Measurements from ENCODE around the gene EDN3. TPM values are rescaled to one million over a fixed set of nuclear protein-coding genes. Genes with fewer than 3 reads are reported as not detected.

The EDN3 gene
- polyA plus RNA-seq, 1 donor from 2014 or later, result 0.50 TPM

DNA sequence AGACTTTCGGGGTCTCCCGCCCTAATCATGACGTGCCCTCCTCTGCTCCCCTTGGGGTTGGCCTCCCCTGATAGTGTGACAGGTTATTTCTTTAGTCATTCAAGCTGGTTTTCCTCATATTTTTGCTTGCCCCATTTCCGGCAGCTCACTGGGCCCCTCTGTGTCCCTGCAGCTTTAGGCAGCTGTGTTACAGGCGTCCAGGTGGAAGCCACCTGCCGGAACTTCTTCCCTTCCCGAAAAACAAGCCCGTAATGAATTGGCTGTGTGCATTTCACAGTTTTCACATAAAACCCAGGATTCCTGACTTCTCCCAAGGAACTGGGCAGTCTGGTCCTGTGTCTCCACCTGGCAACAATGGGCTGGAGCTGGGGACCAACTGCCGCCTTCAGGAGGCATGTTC lies 52.6 kb downstream of the EDN3 start:
- H3K4me2 ChIP-seq (ENCODE audit: low read length), result no peak overlapping the region
- TF ChIP-seq TAF1 (IDR thresholded peaks at IDR 0.05; ENCODE audit: low read depth), result no peak
- no peak for TF ChIP-seq POLR2AphosphoS5 (IDR thresholded peaks at IDR 0.05)
- TF ChIP-seq EZH2 (IDR thresholded peaks at IDR 0.05; ENCODE audit: borderline replicate concordance, insufficient read depth, low read length, poor library complexity, severe bottlenecking), result no peak
- TF ChIP-seq SMC3 (conservative IDR thresholded peaks at IDR 0.05; ENCODE audit: poor library complexity), result no peak
- no peak for TF ChIP-seq RAD21 (conservative IDR thresholded peaks at IDR 0.05)

DNA sequence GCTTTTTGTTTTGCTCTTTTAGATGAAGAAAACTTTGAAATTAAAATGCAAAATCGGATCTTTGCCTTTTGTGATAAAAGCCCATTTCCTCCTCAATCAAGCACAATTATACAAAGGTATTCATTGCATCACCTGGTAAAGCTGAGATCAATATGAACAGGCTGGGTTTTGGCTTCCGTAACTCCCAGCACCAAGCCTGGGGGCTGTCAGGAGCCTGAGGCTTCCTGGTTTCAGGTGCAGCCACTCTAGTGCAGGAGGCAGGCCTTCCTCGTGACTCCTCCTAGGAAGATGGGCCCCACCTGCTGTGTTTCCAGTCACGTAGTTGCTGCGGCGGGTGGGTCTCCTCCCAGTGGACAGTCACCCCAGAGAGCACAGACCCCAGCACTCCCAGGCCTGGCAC lies 54.0 kb downstream of the EDN3 start:
- Histone ChIP-seq H3K9ac (ENCODE audit: low read length) (no peak overlapping the region), H3K9me3 (ENCODE audit: low read length) (no peaks in the 10 kb centered on the region), H3K4me2 (ENCODE audit: low read length) (no peak overlapping the region), H2AFZ (ENCODE audit: low read depth, low read length) (no peak overlapping the region), H3K36me3 (ENCODE audit: insufficient read depth, low read length) (no peaks in the 10 kb centered on the region), H3K27ac (ENCODE audit: low read length) (no peak overlapping the region), H3K27me3 (ENCODE audit: insufficient read depth, low read depth, low read length) (no peaks in the 10 kb centered on the region), H3F3A (ENCODE audit: insufficient read depth, low read length, poor library complexity, severe bottlenecking) (no peaks in the 10 kb centered on the region), H3K9me2 (ENCODE audit: insufficient read depth, low read length) (no peaks in the 10 kb centered on the region), H3K4me3 (ENCODE audit: low read length) (no peak overlapping the region), H3K79me2 (replicated peaks; ENCODE audit: insufficient read depth, low read length) (no peaks in the 10 kb centered on the region), H4K20me1 (ENCODE audit: insufficient read depth) (no peaks in the 10 kb centered on the region)
- TF ChIP-seq EP300 (conservative IDR thresholded peaks at IDR 0.05; ENCODE audit: poor library complexity, severe bottlenecking) (no peak), EZH2 (IDR thresholded peaks at IDR 0.05; ENCODE audit: borderline replicate concordance, insufficient read depth, low read length, poor library complexity, severe bottlenecking) (no peak), TAF1 (IDR thresholded peaks at IDR 0.05; ENCODE audit: low read depth) (no peak), POLR2AphosphoS5 (IDR thresholded peaks at IDR 0.05) (no peak), RAD21 (conservative IDR thresholded peaks at IDR 0.05) (no peak), SMC3 (conservative IDR thresholded peaks at IDR 0.05; ENCODE audit: poor library complexity) (no peak), MXI1 (conservative IDR thresholded peaks at IDR 0.05; ENCODE audit: poor library complexity, severe bottlenecking) (no peak)
- TF ChIP-seq, protein P1, sequence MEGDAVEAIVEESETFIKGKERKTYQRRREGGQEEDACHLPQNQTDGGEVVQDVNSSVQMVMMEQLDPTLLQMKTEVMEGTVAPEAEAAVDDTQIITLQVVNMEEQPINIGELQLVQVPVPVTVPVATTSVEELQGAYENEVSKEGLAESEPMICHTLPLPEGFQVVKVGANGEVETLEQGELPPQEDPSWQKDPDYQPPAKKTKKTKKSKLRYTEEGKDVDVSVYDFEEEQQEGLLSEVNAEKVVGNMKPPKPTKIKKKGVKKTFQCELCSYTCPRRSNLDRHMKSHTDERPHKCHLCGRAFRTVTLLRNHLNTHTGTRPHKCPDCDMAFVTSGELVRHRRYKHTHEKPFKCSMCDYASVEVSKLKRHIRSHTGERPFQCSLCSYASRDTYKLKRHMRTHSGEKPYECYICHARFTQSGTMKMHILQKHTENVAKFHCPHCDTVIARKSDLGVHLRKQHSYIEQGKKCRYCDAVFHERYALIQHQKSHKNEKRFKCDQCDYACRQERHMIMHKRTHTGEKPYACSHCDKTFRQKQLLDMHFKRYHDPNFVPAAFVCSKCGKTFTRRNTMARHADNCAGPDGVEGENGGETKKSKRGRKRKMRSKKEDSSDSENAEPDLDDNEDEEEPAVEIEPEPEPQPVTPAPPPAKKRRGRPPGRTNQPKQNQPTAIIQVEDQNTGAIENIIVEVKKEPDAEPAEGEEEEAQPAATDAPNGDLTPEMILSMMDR (IDR thresholded peaks at IDR 0.05; ENCODE audit: poor library complexity, severe bottlenecking), result no peak
- TF ChIP-seq, protein P2, sequence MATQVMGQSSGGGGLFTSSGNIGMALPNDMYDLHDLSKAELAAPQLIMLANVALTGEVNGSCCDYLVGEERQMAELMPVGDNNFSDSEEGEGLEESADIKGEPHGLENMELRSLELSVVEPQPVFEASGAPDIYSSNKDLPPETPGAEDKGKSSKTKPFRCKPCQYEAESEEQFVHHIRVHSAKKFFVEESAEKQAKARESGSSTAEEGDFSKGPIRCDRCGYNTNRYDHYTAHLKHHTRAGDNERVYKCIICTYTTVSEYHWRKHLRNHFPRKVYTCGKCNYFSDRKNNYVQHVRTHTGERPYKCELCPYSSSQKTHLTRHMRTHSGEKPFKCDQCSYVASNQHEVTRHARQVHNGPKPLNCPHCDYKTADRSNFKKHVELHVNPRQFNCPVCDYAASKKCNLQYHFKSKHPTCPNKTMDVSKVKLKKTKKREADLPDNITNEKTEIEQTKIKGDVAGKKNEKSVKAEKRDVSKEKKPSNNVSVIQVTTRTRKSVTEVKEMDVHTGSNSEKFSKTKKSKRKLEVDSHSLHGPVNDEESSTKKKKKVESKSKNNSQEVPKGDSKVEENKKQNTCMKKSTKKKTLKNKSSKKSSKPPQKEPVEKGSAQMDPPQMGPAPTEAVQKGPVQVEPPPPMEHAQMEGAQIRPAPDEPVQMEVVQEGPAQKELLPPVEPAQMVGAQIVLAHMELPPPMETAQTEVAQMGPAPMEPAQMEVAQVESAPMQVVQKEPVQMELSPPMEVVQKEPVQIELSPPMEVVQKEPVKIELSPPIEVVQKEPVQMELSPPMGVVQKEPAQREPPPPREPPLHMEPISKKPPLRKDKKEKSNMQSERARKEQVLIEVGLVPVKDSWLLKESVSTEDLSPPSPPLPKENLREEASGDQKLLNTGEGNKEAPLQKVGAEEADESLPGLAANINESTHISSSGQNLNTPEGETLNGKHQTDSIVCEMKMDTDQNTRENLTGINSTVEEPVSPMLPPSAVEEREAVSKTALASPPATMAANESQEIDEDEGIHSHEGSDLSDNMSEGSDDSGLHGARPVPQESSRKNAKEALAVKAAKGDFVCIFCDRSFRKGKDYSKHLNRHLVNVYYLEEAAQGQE (IDR thresholded peaks at IDR 0.05; ENCODE audit: borderline replicate concordance), result no peak

More for the DNA sequence above, 52.6 kb downstream of the EDN3 start:
- H2AFZ ChIP-seq (ENCODE audit: low read depth, low read length), result no peak overlapping the region
- no peak overlapping the region for H3K4me3 ChIP-seq (ENCODE audit: low read length)
- H3K9me2 ChIP-seq (ENCODE audit: insufficient read depth, low read length), result no peaks in the 10 kb centered on the region
- H3K27me3 ChIP-seq (ENCODE audit: insufficient read depth, low read depth, low read length), result no peaks in the 10 kb centered on the region
- no peaks in the 10 kb centered on the region for H4K20me1 ChIP-seq (ENCODE audit: insufficient read depth)
- H3F3A ChIP-seq (ENCODE audit: insufficient read depth, low read length, poor library complexity, severe bottlenecking), result no peaks in the 10 kb centered on the region
- H3K27ac ChIP-seq (ENCODE audit: low read length), result no peak overlapping the region
- H3K79me2 ChIP-seq (replicated peaks; ENCODE audit: insufficient read depth, low read length), result no peaks in the 10 kb centered on the region
- H3K9me3 ChIP-seq (ENCODE audit: low read length), result no peaks in the 10 kb centered on the region
- H3K36me3 ChIP-seq (ENCODE audit: insufficient read depth, low read length), result no peaks in the 10 kb centered on the region
- H3K9ac ChIP-seq (ENCODE audit: low read length), result no peak overlapping the region
